Fibroblast of the conjunctiva (primary cell): ENCODE data around the gene MRGPRX4.
"Not testable (repeated sequence)": the region's sequence is repeated elsewhere in the genome, so short reads cannot be mapped to it uniquely, and the experiment has no call there.

Experiments
- DNase-seq: peaks from one replicate; pipeline ENCODE4 v3.0.0-alpha.2; 2010; ENCODE audit warnings: low read depth

Gene MRGPRX4

GRCh38 chr11:18172666-18173065 lies at the start of gene MRGPRX4:
MRGPRX4 (plus strand) TSS chr11:18172837; CDS start chr11:18173257, 420 bp downstream.
- DNase-seq, result no peak

GRCh38 chr11:18131115-18131514 lies 41.5 kb upstream of the MRGPRX4 start:
- DNase-seq, result not testable (repeated sequence)

GRCh38 chr11:18132341-18132740 lies 40.3 kb upstream of the MRGPRX4 start, which contains the start of gene MRGPRX3:
MRGPRX3 (plus strand) TSS chr11:18132571; CDS start chr11:18137203, 4,632 bp downstream.
- DNase-seq, result no peak

- DNase-seq, result no peak
Measured at GRCh38 chr11:18135308-18135707, 37.3 kb upstream of the MRGPRX4 start.

- no peak for DNase-seq
Measured at GRCh38 chr11:18137186-18137800, 35.3 kb upstream of the MRGPRX4 start.

GRCh38 chr11:18140145-18140544 lies 32.5 kb upstream of the MRGPRX4 start:
- no peak for DNase-seq

GRCh38 chr11:18144243-18144642 lies 28.4 kb upstream of the MRGPRX4 start:
- DNase-seq, result no peak

GRCh38 chr11:18145025-18145424 lies 27.6 kb upstream of the MRGPRX4 start:
- DNase-seq, result no peak

- DNase-seq, result no peak
Measured at GRCh38 chr11:18145837-18146236, 26.8 kb upstream of the MRGPRX4 start.

- no peak for DNase-seq
Measured at GRCh38 chr11:18151581-18151980, 21.1 kb upstream of the MRGPRX4 start.

- no peak for DNase-seq
Measured at GRCh38 chr11:18168372-18168771, 4.3 kb upstream of the MRGPRX4 start.

- DNase-seq, result no peak
Measured at GRCh38 chr11:18171377-18172000, 1.1 kb upstream of the MRGPRX4 start.

- DNase-seq, result no peak
Measured at GRCh38 chr11:18173225-18173866, 709 bp downstream of the MRGPRX4 start.

GRCh38 chr11:18188796-18189195 lies 16.2 kb downstream of the MRGPRX4 start:
- no peak for DNase-seq

- DNase-seq, result not testable (repeated sequence)
Measured at GRCh38 chr11:18189476-18190245, 17.0 kb downstream of the MRGPRX4 start.

GRCh38 chr11:18191376-18191775 lies 18.7 kb downstream of the MRGPRX4 start:
- no peak for DNase-seq

GRCh38 chr11:18193010-18193409 lies 20.4 kb downstream of the MRGPRX4 start:
- DNase-seq, result no peak

GRCh38 chr11:18196532-18196931 lies 23.9 kb downstream of the MRGPRX4 start:
- DNase-seq, result no peak

GRCh38 chr11:18197738-18198137 lies 25.1 kb downstream of the MRGPRX4 start:
- not testable (repeated sequence) for DNase-seq

- DNase-seq, result no peak
Measured at GRCh38 chr11:18203723-18204122, 31.1 kb downstream of the MRGPRX4 start.

GRCh38 chr11:18204220-18204619 lies 31.6 kb downstream of the MRGPRX4 start:
- DNase-seq, result no peak

- DNase-seq, result no peak
Measured at GRCh38 chr11:18204771-18205170, 32.1 kb downstream of the MRGPRX4 start.

- DNase-seq, result no peak
Measured at GRCh38 chr11:18209058-18209457, 36.4 kb downstream of the MRGPRX4 start.
